Breast epithelium (tissue), 3 donors: ENCODE measurements around the gene METTL13.

Source experiments
- POLR2A ChIP-seq: fragments of 450-650 bp; IDR thresholded peaks from one replicate; pipeline ENCODE4 v1.6.1; 2016; ENCODE audit warnings: antibody characterized with exemption, mild to moderate bottlenecking, moderate library complexity
- POLR2AphosphoS5 ChIP-seq, 3 donors: sonication (generic); formaldehyde crosslinking; IDR thresholded peaks; one replicate each; pipeline ENCODE4 v1.6.1; 2017; ENCODE audit warnings: antibody characterized with exemption in 3 of 3
- TF ChIP-seq, protein P1 (sequence below), 3 donors: fragments of 450-650 bp; IDR thresholded peaks; one replicate each; pipeline ENCODE4 v1.5.1; 2016 to 2017; ENCODE audit warnings: antibody characterized with exemption in 3 of 3, mild to moderate bottlenecking in 3 of 3, moderate library complexity in 3 of 3

DNA sequence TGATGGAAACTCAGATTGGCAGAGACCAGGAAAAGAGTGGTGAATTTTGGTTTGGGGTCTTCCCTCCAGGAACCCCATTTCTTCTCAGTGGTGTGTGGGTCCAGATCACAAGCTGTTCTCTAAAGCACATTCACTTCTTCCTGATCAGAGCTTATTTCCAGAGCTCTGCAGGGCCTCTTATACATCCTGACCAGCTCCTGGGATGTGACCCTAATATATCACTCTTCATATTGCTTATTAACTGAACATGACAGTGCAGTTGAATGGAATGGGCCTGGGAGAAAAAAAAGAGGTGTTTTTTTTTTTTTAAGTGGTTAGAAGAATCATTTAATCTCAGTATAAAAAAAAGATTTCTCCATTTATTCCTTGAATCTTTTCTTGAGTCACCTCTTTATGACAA lies 30.2 kb downstream of the METTL13 start:
- TF ChIP-seq, protein P1, sequence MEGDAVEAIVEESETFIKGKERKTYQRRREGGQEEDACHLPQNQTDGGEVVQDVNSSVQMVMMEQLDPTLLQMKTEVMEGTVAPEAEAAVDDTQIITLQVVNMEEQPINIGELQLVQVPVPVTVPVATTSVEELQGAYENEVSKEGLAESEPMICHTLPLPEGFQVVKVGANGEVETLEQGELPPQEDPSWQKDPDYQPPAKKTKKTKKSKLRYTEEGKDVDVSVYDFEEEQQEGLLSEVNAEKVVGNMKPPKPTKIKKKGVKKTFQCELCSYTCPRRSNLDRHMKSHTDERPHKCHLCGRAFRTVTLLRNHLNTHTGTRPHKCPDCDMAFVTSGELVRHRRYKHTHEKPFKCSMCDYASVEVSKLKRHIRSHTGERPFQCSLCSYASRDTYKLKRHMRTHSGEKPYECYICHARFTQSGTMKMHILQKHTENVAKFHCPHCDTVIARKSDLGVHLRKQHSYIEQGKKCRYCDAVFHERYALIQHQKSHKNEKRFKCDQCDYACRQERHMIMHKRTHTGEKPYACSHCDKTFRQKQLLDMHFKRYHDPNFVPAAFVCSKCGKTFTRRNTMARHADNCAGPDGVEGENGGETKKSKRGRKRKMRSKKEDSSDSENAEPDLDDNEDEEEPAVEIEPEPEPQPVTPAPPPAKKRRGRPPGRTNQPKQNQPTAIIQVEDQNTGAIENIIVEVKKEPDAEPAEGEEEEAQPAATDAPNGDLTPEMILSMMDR (IDR thresholded peaks at IDR 0.05) = no peak
- TF ChIP-seq POLR2A (no peak), POLR2AphosphoS5 (IDR thresholded peaks at IDR 0.05) (no peak)
